OCI-LY1 (cell line): ENCODE measurements around the gene LSP1.

Experiments used
- EZH2 ChIP-seq: fragments of 200-600 bp; sonication (generic), shearing (Covaris generic); IDR thresholded peaks from 2 replicates; pipeline ENCODE4 v1.8.0; 2017; ENCODE audit warnings: borderline replicate concordance, mixed run types, mild to moderate bottlenecking, antibody characterized with exemption, low read length, moderate library complexity, mixed read lengths
- TF ChIP-seq, protein P1 (sequence below): fragments of 200-600 bp; sonication (generic), shearing (Covaris generic); IDR thresholded peaks from 2 replicates; pipeline ENCODE4 v1.5.1; 2017; ENCODE audit warnings: mild to moderate bottlenecking, antibody characterized with exemption, low read length, moderate library complexity, mixed read lengths

- TF ChIP-seq, protein P1, sequence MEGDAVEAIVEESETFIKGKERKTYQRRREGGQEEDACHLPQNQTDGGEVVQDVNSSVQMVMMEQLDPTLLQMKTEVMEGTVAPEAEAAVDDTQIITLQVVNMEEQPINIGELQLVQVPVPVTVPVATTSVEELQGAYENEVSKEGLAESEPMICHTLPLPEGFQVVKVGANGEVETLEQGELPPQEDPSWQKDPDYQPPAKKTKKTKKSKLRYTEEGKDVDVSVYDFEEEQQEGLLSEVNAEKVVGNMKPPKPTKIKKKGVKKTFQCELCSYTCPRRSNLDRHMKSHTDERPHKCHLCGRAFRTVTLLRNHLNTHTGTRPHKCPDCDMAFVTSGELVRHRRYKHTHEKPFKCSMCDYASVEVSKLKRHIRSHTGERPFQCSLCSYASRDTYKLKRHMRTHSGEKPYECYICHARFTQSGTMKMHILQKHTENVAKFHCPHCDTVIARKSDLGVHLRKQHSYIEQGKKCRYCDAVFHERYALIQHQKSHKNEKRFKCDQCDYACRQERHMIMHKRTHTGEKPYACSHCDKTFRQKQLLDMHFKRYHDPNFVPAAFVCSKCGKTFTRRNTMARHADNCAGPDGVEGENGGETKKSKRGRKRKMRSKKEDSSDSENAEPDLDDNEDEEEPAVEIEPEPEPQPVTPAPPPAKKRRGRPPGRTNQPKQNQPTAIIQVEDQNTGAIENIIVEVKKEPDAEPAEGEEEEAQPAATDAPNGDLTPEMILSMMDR = peak; percentile 19; the same call in 1 of the 2 replicates
- no peak for TF ChIP-seq EZH2
Observed at GRCh38 chr11:1853376-1854131, 670 bp downstream of the LSP1 start.
